ENCODE data around the gene SNX13. TPM values are rescaled to one million over a fixed set of nuclear protein-coding genes. Genes with fewer than 3 reads are reported as not detected.

Gene SNX13, protein sequence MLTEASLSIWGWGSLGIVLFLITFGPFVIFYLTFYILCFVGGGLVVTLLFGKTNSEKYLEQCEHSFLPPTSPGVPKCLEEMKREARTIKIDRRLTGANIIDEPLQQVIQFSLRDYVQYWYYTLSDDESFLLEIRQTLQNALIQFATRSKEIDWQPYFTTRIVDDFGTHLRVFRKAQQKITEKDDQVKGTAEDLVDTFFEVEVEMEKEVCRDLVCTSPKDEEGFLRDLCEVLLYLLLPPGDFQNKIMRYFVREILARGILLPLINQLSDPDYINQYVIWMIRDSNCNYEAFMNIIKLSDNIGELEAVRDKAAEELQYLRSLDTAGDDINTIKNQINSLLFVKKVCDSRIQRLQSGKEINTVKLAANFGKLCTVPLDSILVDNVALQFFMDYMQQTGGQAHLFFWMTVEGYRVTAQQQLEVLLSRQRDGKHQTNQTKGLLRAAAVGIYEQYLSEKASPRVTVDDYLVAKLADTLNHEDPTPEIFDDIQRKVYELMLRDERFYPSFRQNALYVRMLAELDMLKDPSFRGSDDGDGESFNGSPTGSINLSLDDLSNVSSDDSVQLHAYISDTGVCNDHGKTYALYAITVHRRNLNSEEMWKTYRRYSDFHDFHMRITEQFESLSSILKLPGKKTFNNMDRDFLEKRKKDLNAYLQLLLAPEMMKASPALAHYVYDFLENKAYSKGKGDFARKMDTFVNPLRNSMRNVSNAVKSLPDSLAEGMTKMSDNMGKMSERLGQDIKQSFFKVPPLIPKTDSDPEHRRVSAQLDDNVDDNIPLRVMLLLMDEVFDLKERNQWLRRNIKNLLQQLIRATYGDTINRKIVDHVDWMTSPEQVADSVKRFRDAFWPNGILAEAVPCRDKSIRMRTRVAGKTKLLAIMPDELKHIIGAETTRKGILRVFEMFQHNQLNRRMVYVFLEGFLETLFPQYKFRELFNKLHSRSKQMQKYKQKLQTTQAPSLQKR
- total RNA-seq (2014; rRNA removed; shearing (Covaris generic)) (26.4 and 42.7 TPM in 2 replicates), polyA plus RNA-seq (2016; fragmentation: Nextera tagmentation; extraction: Ambion mirVana) (6.9 and 7.5 TPM in 2 replicates)
- long read RNA-seq, full-length matches to known transcripts, result 2 of 5 reads
- long read RNA-seq, partial matches to known transcripts, result 3 of 5 reads
- long read RNA-seq, other reads (novel, unspliced or antisense), result 0 of 5 reads

DNA sequence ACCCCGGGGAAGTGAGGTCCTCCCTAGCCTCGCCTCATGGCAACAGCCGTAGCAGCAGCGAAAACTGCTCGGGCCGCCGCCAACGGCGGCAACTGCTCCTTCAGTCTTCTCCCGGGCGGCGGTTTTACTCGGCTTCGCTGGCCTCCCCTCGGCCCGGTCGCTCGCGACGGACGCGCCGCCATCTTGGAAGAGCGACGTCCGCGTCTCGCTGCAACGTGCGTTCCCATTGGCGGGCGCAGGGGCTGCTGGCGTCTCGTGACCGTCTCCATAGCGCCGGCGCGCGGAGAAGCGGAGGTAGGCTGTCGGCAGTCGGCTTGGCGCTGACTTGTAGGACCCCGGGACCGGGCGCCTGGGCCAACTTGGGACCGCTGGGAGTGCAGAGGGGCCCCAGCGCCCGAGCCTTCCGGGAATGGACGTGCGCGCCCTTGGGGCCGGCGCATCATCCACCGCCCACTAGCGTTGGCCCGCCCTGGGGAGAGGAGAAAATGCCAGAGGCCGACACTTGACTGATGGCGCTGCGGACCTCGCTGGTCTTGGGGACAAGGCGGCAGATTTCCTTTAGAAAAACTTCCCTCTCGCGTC, at the start of gene SNX13:
Gene SNX13 (minus strand): TSS at position 193 of the 582 bp plus-strand sequence. CDS start 199 bp downstream, outside the sequence.
- DNase-seq (ENCODE audit: low spot score) (peak; percentile 97), ATAC-seq (peak; percentile 97)
- no peaks in the 10 kb centered on the region for H3K9me3 Mint-ChIP-seq
- Histone ChIP-seq H3F3A (replicated peaks; ENCODE audit: low read depth) (no peaks in the 10 kb centered on the region), H3K9me2 (ENCODE audit: insufficient read depth) (no peaks in the 10 kb centered on the region), H3K4me2 (peak within 1 kb of the TSS; percentile 83), H4K20me1 (replicated peaks; ENCODE audit: insufficient read depth) (no peaks in the 10 kb centered on the region), H3K79me2 (replicated peaks; ENCODE audit: insufficient read depth) (peaks cover 45% of the 10 kb centered on the region), H3K4me1 (ENCODE audit: insufficient read depth) (peaks cover 16% of the 10 kb centered on the region), H3K4me3 (peak within 1 kb of the TSS; percentile 85), H3K27ac (ENCODE audit: low read depth) (peak within 1 kb of the TSS; percentile 94), H3K36me3 (ENCODE audit: insufficient read depth) (no peaks in the 10 kb centered on the region), H2AFZ (peak within 1 kb of the TSS; percentile 93), H3K27me3 (ENCODE audit: insufficient read depth) (no peaks in the 10 kb centered on the region)
- peaks cover 27% of the 10 kb centered on the region for H3K4me1 Mint-ChIP-seq
- H3K4me3 Mint-ChIP-seq, result peak within 1 kb of the TSS; percentile 99
- H3K36me3 Mint-ChIP-seq (ENCODE audit: low read depth), result peaks cover 4% of the 10 kb centered on the region; the same call in 1 of the 3 replicates
- peaks cover 2% of the 10 kb centered on the region for H3K27me3 Mint-ChIP-seq (ENCODE audit: insufficient read depth, low read depth, poor library complexity)
- H3K27ac Mint-ChIP-seq, result peak within 1 kb of the TSS; percentile 99
- TF ChIP-seq, protein P1, sequence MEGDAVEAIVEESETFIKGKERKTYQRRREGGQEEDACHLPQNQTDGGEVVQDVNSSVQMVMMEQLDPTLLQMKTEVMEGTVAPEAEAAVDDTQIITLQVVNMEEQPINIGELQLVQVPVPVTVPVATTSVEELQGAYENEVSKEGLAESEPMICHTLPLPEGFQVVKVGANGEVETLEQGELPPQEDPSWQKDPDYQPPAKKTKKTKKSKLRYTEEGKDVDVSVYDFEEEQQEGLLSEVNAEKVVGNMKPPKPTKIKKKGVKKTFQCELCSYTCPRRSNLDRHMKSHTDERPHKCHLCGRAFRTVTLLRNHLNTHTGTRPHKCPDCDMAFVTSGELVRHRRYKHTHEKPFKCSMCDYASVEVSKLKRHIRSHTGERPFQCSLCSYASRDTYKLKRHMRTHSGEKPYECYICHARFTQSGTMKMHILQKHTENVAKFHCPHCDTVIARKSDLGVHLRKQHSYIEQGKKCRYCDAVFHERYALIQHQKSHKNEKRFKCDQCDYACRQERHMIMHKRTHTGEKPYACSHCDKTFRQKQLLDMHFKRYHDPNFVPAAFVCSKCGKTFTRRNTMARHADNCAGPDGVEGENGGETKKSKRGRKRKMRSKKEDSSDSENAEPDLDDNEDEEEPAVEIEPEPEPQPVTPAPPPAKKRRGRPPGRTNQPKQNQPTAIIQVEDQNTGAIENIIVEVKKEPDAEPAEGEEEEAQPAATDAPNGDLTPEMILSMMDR (conservative IDR thresholded peaks at IDR 0.05; ENCODE audit: low read depth in 2 of 2), result peak in 1 of 2 experiments; percentile 49; a peak in 2 of 4 replicates
- peak; percentile 79 for TF ChIP-seq POLR2AphosphoS5 (IDR thresholded peaks at IDR 0.05; ENCODE audit: low read depth)
- no peak for TF ChIP-seq ZNF331 (CRISPR knock-in tag; IDR thresholded peaks at IDR 0.05; ENCODE audit: low read depth)
- TF ChIP-seq ETS1 (IDR thresholded peaks at IDR 0.05), result peak; percentile 50; the same call in 1 of the 2 replicates
- TF ChIP-seq JUNB (IDR thresholded peaks at IDR 0.05; ENCODE audit: unreplicated experiment), result no peak
- TF ChIP-seq CREB1 (CRISPR knock-in tag; IDR thresholded peaks at IDR 0.05; ENCODE audit: low read depth), result peak; percentile 50; the same call in 1 of the 2 replicates
- no peak for TF ChIP-seq ZNF462 (CRISPR knock-in tag; IDR thresholded peaks at IDR 0.05)

Data from GM23338 (cell line).